GM12874 (cell line): ENCODE results near the gene CPEB2.

Source experiments
- TF ChIP-seq, protein P1 (sequence below): IDR thresholded peaks from 2 replicates; pipeline ENCODE4 v1.5.1; 2011; ENCODE audit warnings: low read depth, mild to moderate bottlenecking, control low read depth, low read length, moderate library complexity; ENCODE audit not compliant: insufficient read depth

CPEB2 gene

GRCh38 chr4:15078682-15079642, 76.7 kb downstream of the CPEB2 start:
- TF ChIP-seq, protein P1, sequence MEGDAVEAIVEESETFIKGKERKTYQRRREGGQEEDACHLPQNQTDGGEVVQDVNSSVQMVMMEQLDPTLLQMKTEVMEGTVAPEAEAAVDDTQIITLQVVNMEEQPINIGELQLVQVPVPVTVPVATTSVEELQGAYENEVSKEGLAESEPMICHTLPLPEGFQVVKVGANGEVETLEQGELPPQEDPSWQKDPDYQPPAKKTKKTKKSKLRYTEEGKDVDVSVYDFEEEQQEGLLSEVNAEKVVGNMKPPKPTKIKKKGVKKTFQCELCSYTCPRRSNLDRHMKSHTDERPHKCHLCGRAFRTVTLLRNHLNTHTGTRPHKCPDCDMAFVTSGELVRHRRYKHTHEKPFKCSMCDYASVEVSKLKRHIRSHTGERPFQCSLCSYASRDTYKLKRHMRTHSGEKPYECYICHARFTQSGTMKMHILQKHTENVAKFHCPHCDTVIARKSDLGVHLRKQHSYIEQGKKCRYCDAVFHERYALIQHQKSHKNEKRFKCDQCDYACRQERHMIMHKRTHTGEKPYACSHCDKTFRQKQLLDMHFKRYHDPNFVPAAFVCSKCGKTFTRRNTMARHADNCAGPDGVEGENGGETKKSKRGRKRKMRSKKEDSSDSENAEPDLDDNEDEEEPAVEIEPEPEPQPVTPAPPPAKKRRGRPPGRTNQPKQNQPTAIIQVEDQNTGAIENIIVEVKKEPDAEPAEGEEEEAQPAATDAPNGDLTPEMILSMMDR = no peak

DNA sequence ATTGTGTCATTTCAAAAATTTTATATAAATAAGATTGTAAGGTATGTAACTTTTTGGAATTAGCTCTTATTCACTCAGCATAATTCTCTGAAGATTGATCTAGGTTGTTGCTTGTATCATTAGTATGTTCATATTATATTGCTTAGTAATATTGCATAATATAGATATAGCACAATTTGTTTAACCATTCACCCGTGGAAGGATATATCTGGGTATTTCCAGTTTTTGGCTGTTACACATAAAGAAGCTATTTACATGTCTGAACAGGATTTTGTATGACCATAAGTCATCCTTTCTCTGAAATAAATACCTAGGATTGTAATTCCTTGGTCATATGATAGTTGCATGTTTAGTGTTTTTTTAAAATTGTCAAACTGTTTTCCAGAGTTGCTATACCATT, 82.5 kb downstream of the CPEB2 start:
- TF ChIP-seq, protein P1 = no peak

DNA sequence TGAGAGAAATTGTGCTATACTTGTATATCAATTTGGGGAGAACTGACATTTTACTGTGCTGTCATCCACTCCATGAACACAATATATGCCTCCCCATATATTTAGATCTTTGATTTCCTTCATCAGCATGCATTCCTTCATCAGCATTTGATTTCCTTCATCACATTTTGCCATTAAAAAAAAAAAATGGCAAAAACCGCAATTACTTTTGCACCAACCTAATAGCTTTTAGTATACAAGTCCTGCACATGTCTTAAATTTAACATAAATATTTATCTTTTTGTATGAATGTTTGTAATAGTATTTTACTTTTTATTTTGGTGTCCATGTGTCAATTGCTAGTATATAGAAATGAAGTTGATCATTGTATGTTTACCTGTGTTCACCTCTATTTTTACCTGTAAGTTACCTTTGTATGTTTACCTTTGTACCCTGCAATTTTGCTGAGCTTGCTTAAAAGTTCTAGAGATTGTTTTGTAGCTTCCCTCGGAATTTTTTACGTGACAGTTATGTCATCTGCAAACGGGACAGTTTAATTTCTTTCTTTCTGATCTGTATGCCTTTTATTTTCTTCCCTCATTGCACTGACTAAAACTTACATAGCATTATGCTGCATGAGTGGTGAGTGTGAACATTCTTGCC, 86.2 kb downstream of the CPEB2 start:
- TF ChIP-seq, protein P1 = no peak

- TF ChIP-seq, protein P1 = no peak
These were observed 87.7 kb downstream of the CPEB2 start for GRCh38 chr4:15089979-15090378.

GRCh38 chr4:15100380-15100779, 98.1 kb downstream of the CPEB2 start:
- TF ChIP-seq, protein P1 = no peak

GRCh38 chr4:15100994-15101695, 98.9 kb downstream of the CPEB2 start:
- TF ChIP-seq, protein P1 = no peak

DNA sequence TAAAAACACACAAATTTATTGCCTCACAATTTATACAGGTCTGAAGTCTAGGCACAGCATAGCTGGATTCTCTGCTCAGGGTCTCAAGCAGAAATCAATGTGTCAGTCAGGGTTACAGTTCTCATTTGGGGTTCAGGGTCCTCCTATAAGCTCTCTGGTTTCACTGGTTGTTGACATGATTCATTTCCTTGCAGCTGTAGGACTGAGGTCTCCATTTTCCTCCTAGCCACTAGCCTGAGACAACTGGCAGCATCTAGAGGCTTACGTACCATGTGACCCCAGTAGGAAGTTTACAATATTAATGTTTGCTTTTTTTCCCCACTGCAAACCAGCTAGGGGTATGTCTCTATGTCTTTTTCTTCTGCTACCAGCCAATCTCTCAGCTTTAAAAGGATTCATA, 102.5 kb downstream of the CPEB2 start:
- TF ChIP-seq, protein P1 = no peak
